EH (cell line): ENCODE data around the gene CDX1.
A peak's percentile ranks its signal among the peaks of the same experiment; 100 is the strongest.

ENCODE experiments used
- DNase-seq: peaks from one replicate; pipeline ENCODE4 v3.0.0-alpha.2; 2015; ENCODE audit warnings: low read depth

Gene CDX1

DNA sequence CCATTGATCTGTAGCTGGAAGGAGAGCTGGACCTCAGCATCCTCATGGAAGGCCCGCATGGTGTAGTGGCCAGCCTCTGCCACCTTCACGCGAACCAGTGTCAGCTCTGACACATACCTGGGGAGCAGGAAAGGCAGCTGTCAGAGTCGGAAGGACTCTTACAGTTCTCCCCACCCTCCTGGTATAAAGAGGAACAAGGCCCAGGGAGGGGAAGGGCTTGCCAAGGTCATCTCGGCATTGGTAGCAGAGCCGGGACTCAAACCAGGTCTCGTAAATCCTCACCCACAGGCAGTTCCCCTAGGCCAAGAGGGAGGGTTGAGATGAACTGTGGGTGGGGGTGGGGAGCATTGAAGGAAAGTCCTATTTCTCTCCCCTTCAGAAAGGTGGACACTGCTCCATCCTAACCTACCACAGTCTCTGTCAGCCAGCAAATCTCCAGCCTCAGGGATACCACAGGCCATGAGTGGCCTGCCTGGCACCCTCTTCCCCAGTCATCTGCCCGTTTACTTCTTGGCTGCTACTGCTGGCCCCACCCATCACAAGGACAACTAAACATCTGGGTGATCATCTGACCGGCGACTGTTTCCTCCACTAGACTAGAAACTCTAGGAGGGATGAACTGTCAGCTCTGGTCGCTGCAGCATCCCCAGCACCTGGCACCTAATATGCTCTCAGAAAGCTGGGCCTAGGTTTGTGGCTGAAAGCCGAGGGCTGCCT, 34.4 kb upstream of the CDX1 start:
- peak; percentile 55 for DNase-seq

DNA sequence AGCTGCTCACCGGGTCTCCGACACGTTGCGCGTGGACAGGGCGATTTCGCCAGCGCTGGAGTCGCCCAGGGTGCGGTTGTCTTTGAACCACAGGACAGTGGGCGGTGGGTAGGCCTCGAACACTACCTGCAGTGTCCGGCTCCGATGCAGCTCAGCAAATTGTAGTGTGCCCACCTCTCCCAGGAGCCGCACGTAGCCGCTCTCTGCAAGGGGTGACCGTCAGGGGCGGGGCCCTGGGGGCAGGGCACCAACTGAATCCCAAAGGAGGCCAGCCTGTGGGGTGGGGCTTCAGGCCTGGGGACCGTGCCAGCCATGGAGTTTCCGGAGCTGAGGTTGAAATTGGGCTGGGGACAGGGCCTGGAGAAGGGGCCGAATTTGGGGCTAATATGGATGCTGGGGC, 33.8 kb upstream of the CDX1 start:
- no peak for DNase-seq

DNA sequence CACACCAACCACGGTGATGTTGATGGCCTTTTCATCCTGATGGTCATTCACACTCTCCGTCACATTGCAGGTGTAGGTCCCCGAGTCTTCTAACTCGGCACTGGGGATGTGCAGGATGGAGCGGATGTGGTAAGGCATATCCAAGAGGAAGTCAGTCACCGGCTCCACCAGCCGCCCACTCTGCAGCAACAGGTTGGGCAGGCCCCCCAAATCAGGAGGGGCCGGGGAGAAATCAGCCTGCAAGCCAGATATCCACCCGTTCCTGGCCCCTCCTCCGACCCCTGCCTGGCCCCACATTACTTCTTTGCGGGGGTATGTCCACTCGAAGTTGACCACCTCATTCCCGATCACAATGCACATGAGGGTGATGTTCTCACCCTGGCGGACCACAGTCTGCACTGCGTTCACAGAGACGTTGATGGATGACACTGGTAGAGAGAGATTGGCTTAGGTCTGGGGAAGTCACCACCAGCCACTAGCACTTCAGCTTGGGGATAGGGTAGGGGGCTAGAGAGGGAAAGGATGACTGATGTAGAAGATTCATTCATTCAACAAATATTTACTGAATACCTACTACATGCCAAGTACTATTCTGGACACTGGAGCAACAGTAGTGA, 32.9 kb upstream of the CDX1 start:
- no peak for DNase-seq

DNA sequence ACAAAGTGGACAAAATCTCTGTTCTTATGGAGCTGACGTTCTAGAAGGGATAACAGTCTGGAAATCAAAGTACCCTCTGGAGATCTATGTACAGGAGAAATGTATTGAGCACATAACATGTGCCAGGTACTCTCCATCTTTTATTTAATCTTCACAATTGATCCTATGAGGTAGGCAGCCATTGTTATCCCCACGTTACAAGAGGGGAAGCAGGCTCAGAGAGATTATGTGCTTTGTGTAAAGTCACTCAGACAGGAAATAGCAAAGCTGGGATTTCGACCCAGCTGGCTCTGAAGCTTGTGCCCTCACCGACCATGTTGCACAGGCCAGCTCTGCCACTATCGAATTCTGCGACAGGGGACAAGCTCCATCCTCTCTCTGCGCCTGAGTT, 32.4 kb upstream of the CDX1 start:
- no peak for DNase-seq

DNA sequence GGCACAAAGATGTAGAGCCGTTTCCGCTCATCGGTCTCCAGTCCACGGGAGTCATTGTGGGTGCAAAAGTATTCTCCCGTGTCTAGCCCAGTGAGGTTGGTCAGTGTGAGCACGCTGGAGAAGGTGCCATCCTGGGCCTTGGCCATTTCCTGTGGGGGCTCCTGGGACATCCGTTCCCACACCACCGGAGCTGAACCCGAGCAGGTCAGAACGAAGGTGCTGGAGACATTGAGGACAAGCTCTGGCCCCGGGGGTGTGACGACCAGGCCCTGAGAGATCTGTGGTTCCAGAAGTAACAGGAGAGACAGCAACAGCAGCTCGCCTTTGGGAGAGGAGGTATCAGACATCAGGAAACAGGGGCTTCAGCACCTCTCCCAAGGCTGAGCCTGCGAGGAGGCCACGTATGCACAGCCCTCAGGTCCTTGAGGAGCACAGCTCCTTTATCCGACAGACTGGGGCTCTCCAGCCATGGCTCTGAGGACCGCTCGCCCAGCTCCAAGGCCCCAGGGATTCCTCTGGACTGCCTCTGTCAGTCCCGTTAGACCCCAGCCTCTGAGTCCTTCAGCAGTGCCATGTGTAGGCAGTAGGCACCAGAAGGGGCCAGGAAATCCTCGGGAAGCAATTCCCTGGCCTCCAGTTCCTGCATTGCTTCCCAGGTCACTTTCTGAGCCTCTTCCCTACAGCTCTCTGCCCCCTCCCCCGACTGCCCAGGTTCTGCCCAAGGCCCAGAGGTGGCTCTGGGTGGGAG, 30.8 kb upstream of the CDX1 start:
- no peak for DNase-seq

DNA sequence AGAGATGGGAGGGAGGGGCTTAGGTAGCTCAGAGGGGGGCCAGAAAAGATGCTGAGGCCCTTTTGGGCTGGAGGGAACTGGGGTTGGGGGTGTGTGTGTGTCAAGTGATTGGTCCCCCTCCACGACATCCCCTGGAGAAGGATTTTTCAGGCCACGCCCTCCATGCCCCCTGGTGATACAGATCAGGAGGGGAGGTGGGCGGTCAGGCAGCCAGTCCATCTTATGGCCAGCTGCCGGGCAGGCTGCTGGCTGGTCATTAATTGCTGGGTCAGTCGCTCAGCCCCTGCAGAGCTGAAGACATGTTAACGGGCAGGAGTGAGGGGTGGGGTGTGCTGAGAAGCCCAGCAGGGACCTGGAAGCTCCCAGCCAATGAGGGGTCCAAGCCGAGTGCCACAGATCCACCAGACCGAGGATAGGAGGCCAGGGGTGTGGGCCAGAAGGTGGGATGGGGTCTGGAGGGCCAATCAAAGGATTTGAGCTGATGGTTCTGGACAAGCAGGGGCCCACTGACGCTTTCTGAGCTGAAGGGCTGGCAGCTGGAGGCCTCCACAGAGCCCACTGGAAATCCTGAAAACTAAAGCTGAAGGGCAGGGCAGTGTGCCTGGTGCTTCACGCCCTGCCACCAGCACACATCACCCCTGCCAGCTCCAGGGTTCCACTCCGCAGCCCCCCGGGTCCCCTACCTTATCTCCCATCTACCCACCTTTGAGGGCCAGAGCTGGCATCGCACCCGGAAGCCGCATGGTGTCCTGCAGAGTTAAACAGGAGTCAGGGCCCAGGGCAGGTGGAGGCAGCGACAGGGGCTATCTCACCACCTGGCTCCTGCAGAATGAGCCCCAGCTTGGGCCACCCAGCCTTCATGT, 30.0 kb upstream of the CDX1 start:
- DNase-seq: no peak

DNA sequence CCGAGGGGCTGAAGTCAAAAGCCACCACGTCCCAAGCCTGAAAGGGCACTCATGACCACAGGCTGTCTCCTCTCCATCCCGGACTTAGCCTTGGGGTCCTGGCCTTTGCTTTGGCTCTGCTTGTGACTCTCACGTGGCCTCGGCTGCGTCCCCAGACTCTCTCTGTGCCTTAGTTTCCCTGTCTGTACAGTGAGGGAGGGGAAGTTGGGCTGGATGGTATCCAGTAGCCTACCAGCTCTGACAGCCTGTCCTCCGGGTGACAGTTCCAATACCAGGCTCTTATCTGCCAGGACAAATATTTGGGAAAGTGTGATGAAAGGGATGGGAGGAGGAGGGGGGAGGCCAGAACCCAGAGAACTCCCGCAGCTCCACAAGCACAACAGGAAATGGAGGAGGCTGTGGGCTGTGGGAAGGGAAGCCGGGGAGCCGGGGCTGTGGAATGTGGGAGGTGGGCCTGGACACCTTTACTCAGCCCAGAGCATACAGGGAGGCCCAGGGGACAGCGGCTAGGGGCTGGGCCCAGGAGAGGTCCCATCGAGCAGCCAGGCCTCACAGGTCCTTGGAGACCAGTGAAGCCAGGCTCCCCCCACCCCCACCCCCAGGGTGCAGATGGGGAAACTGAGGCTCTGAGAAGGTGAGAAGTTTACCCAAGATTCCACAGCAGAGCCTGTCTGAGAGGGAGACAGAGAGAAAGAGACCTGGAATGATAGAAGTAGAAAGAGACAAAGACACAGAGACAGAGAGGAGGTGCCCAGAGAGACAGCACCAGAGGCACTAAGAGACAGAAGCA, 29.2 kb upstream of the CDX1 start:
- peak; percentile 84 for DNase-seq

DNA sequence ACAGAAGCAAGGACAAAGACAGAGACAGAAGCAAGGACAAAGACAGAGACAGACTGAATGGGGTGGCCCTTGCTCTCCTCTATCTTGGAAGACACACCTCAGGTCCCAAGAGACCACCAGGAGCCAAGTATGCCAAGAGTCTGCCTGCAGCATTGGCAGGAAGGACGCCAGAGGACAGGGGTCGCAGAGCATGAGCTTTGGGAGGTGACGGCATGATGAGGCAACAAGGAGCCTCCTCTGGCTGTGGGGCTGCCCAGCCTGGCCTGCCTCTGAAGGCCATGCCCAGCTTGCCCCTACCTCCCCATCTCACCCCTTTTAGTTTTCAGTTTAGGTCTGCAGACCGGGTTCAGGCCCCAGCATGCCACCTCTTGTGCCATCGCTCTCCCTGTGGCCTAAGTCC, 28.6 kb upstream of the CDX1 start:
- peak; percentile 55 for DNase-seq

DNA sequence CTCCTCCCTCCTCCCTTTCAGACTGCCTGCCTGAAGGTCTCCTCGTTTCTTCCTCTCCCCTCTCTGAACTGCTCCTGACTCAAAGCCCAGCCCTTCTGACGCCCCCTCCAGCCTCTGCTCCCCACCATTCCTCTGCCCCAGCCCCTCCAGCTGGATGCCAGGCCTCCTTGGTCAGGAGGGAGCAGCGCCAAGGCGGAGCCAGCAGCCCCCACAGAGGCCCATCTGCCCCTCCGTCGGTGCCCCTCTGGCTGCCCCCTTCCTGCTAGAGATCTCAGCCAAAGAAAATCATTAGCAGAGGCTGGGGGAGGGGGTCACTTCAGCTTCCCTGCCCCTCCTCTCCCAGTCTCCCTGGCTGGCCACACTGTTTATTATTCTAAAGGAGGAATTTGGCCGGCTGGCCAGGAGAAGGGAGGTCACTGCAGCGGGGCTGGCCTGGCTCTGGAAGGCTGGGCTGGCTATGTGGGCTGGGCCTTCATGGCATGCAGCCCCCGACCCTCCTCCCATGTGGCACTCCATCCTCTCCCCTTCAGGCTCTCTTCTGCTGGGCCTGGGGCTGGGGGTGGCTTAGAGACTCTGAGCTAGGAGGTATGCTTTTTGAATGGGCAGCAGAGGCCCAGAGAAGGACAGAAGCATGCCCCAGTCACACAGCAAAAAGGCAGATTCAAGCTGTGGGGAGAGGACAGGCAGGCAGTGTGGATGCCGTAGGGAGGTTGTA, 27.9 kb upstream of the CDX1 start:
- peak; percentile 98 for DNase-seq

DNA sequence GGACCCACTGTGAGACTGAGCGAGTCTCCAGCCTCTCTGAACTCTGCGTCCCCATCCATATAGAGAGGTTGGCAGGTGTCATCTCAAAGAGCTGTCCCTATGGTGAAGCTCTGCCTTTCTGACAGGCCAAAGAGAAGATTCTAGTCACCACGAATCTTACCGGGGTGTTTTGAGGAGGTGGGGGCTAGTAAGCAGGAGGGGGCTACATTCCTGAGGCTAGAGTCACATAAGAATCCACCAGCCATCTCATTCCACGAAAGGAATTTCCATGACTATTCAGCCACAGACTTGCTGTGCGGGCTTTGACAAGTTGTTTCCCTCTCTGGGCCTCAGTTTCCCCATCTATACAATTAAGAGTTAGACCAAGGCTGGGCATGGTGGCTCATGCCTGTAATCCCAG, 27.2 kb upstream of the CDX1 start:
- peak; percentile 93 for DNase-seq

DNA sequence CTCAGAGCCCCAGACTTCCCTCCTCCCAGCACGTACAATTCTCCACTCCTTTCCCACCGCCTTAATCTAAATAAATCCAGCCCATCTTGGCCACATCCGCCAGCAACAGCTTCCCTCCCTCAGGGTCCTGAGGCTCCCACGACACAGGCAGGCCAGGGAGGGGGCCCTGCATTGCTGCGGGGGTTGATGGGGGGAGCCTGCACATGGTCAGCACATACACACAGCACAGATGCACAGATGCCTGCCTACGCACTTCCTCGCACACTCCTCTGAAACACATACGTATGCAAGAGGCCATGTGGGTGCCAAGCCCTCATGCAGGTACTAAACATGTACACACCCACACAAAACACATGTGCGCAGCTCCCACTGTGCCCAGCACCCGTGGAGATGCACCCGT, 25.7 kb upstream of the CDX1 start:
- DNase-seq: peak; percentile 97

DNA sequence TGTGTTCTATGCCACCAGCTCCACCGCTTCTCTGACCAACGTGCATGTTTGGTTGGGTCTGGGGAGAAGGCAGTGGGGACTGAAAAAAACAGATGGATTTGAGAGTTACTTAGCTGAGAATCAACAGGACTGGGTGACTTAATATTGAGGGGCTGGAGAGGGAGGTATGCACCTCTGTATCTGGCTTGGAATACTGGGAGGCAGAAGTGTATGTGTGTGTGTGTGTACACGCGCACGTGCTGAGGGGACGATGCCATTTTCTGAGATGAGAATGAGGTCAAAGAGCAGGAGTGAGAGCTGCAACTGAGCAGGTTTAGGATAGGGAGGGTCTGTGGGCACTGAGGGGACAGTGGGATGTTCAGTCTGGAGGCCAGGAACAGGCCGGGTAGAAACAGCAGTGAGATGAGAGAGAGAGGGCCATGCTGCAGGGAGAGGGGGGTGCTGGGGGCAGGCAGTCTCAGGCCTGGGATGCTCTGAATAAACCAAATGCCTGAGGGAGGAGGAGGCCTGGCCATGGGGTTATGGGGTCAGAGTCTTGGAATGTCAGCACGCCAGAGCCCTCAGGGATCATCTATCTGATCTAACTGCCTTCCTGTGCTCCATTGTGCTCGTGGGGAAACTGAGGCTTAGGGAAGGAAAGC, 24.9 kb upstream of the CDX1 start:
- peak; percentile 98 for DNase-seq

DNA sequence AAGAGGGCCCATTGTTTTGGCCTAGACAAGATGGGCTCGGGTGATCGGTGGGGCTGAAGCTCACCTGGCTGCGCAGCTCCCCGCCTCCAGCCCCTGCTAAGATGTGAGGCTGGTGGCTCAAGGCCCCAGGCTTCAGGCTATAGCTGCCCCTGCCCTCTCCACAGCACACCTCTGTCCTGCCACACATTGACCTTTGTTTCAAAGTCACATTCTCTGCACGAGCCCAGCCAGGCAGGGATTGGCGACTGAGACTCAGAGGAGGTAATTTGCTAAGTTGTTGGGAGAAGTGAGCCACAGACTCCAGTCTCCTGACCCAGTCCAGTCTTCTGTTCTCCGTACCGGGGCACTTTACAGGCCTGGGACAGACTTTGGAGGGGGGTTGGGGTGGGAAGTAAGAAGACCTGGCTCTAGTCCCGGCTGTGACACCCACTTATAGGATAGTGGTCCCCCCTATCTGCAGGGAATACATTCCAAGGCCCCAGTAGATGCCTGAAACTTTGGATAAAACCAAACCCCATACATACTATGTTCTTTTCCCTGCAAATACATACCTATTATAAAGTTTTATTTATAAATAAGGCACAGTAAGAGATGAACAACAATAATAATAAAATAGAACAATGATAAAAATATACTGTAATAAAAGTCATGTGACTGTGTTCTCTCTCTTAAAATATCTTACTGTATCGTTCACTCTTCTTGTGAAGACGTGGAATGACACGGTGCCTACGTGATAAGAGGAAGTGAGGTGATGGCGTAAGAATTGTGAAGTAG, 24.2 kb upstream of the CDX1 start:
- DNase-seq: no peak

DNA sequence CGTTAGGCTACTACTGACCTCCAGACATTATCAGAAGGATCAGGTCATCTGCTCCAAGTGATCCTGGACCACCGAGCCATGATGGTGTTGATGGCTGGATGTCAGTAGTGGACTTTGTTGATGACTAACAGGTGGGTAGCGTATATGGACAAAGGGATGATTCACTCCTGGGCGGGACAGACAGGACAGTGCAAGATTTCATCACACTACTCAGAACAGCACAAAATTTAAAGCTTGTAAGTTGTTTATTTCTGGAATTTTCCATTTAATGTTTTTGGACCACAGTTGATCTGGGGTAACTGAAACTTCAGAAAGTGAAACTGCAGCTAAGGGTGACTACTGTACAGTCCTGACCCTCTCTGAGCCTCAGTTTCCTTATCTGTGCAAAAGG, 23.6 kb upstream of the CDX1 start:
- DNase-seq: peak; percentile 97

DNA sequence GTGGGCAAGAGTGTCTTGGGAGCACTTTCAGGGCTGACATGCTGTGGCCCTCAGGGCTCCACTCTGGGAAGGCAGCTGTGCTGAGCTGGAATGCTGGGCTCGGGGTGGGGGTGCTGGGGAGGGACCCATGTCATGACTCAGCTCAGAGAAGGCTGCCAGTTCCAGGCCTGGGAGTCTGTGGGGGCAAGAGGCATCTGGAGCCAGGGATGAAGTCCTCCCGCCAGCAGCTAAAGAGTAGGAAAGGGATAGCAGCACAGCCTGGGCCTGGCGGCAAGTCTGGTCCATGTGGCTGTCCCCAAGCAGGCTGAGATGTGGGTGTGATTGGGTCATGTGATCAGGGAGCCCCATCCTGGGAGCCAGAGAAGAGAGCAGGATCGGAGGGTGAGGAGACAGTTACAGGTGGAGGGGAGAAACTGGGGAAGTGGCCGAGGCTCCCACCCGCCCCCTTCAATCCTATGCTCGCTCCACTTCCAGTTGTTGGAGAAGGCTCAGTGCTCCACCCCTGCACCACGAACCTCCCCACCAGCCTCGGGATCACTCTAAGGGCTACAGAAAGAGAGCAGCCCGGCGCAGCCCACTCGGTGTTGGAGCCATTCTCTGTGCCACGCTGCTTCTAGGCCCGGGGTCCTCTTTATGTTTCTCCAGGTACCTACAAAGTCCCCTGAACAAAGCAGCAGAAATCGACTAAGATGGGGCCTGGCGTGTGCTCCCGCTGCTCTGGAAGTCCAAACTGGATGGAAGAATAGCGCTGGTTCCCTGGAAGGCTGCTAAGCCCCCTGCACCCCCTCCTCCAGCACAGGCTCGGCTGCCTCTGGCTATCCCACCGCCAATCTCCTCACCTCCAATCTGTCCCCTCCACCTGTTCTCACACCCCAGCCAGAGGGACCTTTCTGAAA, 23.0 kb upstream of the CDX1 start:
- DNase-seq: peak; percentile 99

DNA sequence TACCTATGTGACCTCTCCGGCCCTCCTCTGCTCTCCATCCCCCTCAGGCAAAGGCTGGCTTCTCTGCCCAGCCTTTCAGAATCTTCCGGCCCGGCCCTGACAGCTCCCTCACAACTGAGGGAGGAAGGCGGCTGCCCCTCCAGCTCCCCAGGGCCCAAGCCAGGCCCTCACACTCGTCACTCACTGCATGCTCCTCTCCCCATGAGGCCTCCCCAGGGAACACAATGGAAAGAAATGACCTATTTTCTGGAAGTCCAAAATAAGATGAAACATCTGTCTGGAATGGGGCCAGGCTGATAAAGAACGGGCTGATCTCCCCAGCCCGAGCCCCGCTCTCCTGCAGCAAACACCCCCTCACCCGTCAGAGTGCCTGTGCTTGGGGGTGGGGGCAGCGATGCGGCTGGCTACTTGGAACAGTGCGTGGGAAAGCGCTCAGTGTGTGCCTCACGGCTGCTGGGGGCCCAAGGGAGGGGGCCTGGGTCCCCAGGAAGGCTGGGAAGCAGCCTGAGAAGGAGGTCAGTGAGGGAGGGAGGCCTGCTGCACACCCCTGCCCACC, 22.3 kb upstream of the CDX1 start:
- peak; percentile 87 for DNase-seq

DNA sequence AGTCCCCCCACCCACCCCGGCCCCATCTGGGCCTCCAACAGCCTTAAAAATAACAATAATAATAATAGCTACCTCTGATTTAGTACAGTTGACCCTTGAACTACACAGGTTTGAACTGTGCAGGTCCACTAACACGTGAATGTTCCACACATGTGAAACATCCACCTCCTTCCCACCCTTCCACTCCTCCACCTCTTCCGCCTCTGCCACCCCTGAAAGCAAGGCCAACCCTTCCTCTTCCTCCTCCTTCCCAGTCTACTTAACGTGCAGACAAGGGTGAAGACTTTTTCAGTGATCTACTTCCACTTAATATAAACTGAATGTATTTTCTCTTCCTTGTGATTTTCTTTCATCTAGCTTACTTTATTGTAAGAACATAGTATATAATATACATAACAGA, 21.7 kb upstream of the CDX1 start:
- no peak for DNase-seq

DNA sequence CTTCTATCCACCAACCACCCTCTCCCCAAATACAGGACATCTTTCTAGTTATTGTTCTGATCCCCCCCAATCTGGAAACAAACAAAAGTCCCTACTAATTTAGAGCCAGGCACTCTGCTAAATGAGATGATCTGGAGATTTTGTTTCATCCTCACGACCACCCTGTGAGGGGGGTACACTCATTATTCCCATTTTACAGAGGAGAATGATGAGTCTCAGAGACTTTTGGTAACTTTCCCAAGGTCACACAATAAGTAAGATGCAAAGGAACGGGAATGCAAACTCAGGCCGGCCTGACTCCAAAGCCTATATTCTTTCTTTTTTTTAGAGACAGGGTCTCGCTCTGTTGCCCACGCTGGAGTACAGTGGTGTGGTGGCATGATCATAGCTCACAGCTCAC, 20.3 kb upstream of the CDX1 start:
- DNase-seq: no peak
